Measurements from ENCODE around the gene DLK2. TPM values are rescaled to one million over a fixed set of nuclear protein-coding genes. Genes with fewer than 3 reads are reported as not detected.

DLK2 gene
- total RNA-seq, 1 experiment from 2014 or later = 0.75 TPM

DNA sequence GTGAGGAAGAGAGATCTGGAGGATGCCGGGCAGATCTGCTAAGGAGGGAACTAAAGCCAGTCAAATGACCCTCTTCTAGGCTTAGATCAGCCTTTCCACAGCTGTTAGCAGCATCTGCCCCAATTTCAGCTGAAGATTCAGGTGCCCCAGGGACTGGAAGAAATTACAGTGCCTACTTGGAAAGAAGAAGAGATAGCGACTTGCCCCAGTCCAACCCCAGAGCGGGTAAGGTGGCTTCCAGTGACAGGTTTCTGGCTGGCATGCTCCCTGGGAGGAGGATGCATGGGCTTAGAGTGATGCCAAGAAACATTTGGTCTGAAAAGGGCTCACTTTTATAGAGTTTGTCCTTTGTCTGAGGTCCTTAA is 22.6 kb upstream of the DLK2 start:
- peaks cover 25% of the 10 kb centered on the region for H3K4me1 Mint-ChIP-seq (ENCODE audit: low read depth, unreplicated experiment)
- H3K4me3 Mint-ChIP-seq (ENCODE audit: unreplicated experiment) = peak overlapping the region; percentile 97
- Histone ChIP-seq H3K9me3 (no peaks in the 10 kb centered on the region), H3K4me1 (peaks cover 17% of the 10 kb centered on the region; the same call in 1 of the 2 replicates), H3K36me3 (ENCODE audit: control insufficient read depth, insufficient read depth, low read length) (no peaks in the 10 kb centered on the region), H3K27me3 (replicated peaks; ENCODE audit: control insufficient read depth, insufficient read depth, low read length) (no peaks in the 10 kb centered on the region), H3K4me3 (ENCODE audit: low read depth, low read length) (peak overlapping the region; percentile 68)
- ChIA-PET POLR2A (interaction anchor here (0.6 to 1.1 kb wide), 8 partner anchors 15 to 494 kb away, joined by 3 to 7 read pairs (median 4); partner anchors contain the start of genes CUL9, POLR1C, PPP2R5D and YIPF3), CTCF (interaction anchor here (0.7 to 1.2 kb wide), 5 partner anchors 16 to 1708 kb away, joined by 3 to 7 read pairs (median 3); no protein-coding TSS in a partner anchor)
- no peaks in the 10 kb centered on the region for H3K9me3 Mint-ChIP-seq (ENCODE audit: unreplicated experiment)
- intact Hi-C loops (cut with micrococcal nuclease; ENCODE audit: unreplicated experiment) = no loop called here
- no peaks in the 10 kb centered on the region for H3K27me3 Mint-ChIP-seq (ENCODE audit: insufficient read depth, unreplicated experiment)
- H3K36me3 Mint-ChIP-seq (ENCODE audit: insufficient read depth, unreplicated experiment) = peaks cover 10% of the 10 kb centered on the region
- no peak for DNase-seq
- BruUV-seq (replicated peaks) = TSS peak; percentile 41
- TF ChIP-seq, protein P1, sequence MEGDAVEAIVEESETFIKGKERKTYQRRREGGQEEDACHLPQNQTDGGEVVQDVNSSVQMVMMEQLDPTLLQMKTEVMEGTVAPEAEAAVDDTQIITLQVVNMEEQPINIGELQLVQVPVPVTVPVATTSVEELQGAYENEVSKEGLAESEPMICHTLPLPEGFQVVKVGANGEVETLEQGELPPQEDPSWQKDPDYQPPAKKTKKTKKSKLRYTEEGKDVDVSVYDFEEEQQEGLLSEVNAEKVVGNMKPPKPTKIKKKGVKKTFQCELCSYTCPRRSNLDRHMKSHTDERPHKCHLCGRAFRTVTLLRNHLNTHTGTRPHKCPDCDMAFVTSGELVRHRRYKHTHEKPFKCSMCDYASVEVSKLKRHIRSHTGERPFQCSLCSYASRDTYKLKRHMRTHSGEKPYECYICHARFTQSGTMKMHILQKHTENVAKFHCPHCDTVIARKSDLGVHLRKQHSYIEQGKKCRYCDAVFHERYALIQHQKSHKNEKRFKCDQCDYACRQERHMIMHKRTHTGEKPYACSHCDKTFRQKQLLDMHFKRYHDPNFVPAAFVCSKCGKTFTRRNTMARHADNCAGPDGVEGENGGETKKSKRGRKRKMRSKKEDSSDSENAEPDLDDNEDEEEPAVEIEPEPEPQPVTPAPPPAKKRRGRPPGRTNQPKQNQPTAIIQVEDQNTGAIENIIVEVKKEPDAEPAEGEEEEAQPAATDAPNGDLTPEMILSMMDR (IDR thresholded peaks at IDR 0.05; ENCODE audit: insufficient read depth in 1 of 2, low read depth in 1 of 2, low read length in 1 of 2, severe bottlenecking in 1 of 2, unreplicated experiment in 1 of 2) = no peak
- peak overlapping the region; percentile 97 for H3K27ac Mint-ChIP-seq (ENCODE audit: unreplicated experiment)

DNA sequence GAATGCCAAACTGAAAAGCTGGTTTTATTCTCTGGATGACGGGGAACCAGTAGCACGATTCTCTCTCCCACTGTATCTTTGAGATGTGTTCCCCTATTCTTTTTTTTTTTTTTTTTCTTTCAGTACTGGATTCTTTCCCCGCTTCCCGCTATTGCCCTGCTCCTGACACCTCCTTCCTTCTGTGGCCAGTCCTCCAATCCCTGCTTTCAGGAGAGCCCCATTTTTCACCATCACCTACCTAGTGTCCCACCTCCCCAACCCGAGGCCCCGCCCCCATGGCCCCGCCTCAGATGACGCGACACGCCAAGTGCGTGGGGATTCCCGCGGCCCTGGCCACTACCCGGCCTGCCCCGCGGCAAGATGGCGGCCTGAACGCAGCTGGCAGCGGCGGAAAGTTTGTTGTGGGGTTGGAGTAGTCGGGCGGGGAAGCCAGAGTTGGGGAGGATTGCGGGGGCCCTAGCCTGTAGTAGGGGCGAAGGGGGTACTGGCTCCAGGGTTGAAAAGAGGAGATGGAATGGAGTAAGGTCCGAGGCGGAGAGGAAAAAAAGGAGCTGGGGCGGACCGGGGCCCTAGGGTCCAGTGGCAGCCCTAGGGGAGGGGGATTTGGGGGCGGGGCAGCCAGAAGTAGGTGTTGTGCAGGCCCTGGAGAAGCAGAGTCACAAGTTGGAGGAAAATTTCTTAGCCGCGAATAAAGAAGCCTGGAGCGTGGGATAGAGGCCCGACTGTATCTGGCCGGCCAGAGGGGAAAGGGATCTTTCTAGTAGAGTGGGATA is 22.1 kb upstream of the DLK2 start, which contains the start of gene TJAP1:
TSS of gene TJAP1 (plus strand) at position 336 of the 773 bp plus-strand sequence. CDS start 21,432 bp downstream, outside the sequence.
- peaks cover 10% of the 10 kb centered on the region for H3K36me3 Mint-ChIP-seq (ENCODE audit: insufficient read depth, unreplicated experiment)
- CTCF ChIA-PET = interaction anchor here (0.5 to 1.2 kb wide), 8 partner anchors 16 to 1709 kb away, joined by 3 to 12 read pairs (median 3); no protein-coding TSS in a partner anchor
- BruUV-seq (replicated peaks) = no TSS peak
- peak within 1 kb of the TSS; percentile 97 for H3K27ac Mint-ChIP-seq (ENCODE audit: unreplicated experiment)
- TF ChIP-seq, protein P1 (IDR thresholded peaks at IDR 0.05; ENCODE audit: insufficient read depth in 1 of 2, low read depth in 1 of 2, low read length in 1 of 2, severe bottlenecking in 1 of 2, unreplicated experiment in 1 of 2) = no peak
- POLR2A ChIA-PET = interaction anchor here (0.5 to 1.1 kb wide), 11 partner anchors 14 to 493 kb away, joined by 3 to 7 read pairs (median 4); partner anchors contain the start of genes CUL9, DLK2, POLR1C and PPP2R5D
- peak; percentile 93 to 96 for DNase-seq
- H3K4me3 Mint-ChIP-seq (ENCODE audit: unreplicated experiment) = peak within 1 kb of the TSS; percentile 97
- Histone ChIP-seq H3K4me1 (peaks cover 17% of the 10 kb centered on the region; the same call in 1 of the 2 replicates), H3K27me3 (replicated peaks; ENCODE audit: control insufficient read depth, insufficient read depth, low read length) (no peaks in the 10 kb centered on the region), H3K9me3 (no peaks in the 10 kb centered on the region), H3K4me3 (ENCODE audit: low read depth, low read length) (peak within 1 kb of the TSS; percentile 68), H3K36me3 (ENCODE audit: control insufficient read depth, insufficient read depth, low read length) (no peaks in the 10 kb centered on the region)
- H3K4me1 Mint-ChIP-seq (ENCODE audit: low read depth, unreplicated experiment) = peaks cover 25% of the 10 kb centered on the region
- intact Hi-C loops (cut with micrococcal nuclease; ENCODE audit: unreplicated experiment) = loop anchor here (1.0 kb wide), 1 partner anchor 41 kb away; no protein-coding TSS in a partner anchor
- no peaks in the 10 kb centered on the region for H3K27me3 Mint-ChIP-seq (ENCODE audit: insufficient read depth, unreplicated experiment)
- H3K9me3 Mint-ChIP-seq (ENCODE audit: unreplicated experiment) = no peaks in the 10 kb centered on the region

DNA sequence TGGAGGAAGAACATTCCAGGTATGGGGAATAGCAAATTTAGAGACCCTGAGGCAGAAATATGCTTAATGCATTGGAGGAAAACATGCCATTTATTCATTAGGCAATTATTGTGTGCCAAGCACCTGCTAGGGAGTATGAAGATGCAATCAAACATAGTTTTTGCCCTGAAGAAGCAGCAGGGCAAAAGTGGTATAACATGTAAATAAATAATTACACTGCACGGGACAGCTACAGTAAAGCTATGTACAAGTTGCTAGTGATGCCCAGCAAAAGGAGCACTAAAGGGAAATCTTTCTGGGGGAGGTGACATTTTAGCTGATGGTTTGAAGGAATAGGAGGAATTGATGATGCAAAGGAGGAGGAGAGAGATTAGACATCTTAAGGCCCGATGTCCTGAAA is 21.4 kb upstream of the DLK2 start:
- Mint-ChIP-seq H3K27ac (ENCODE audit: unreplicated experiment) (peak overlapping the region; percentile 97), H3K27me3 (ENCODE audit: insufficient read depth, unreplicated experiment) (no peaks in the 10 kb centered on the region), H3K4me3 (ENCODE audit: unreplicated experiment) (peak overlapping the region; percentile 97), H3K36me3 (ENCODE audit: insufficient read depth, unreplicated experiment) (peaks cover 10% of the 10 kb centered on the region), H3K4me1 (ENCODE audit: low read depth, unreplicated experiment) (peaks cover 25% of the 10 kb centered on the region), H3K9me3 (ENCODE audit: unreplicated experiment) (no peaks in the 10 kb centered on the region)
- no peak for DNase-seq
- BruUV-seq (replicated peaks) = no TSS peak
- POLR2A ChIA-PET = interaction anchor here (0.6 kb wide), 2 partner anchors 21 to 293 kb away, joined by 3 to 4 read pairs; partner anchors contain the start of genes DLK2 and VEGFA
- H3K4me1 ChIP-seq = peaks cover 10% of the 10 kb centered on the region; the same call in 1 of the 2 replicates
- no peaks in the 10 kb centered on the region for H3K27me3 ChIP-seq (replicated peaks; ENCODE audit: control insufficient read depth, insufficient read depth, low read length)
- no peaks in the 10 kb centered on the region for H3K36me3 ChIP-seq (ENCODE audit: control insufficient read depth, insufficient read depth, low read length)
- H3K4me3 ChIP-seq (ENCODE audit: low read depth, low read length) = peak overlapping the region; percentile 68
- no peaks in the 10 kb centered on the region for H3K9me3 ChIP-seq
- intact Hi-C loops (cut with micrococcal nuclease; ENCODE audit: unreplicated experiment) = loop anchor here (1.0 kb wide), 1 partner anchor 40 kb away; no protein-coding TSS in a partner anchor
- CTCF ChIA-PET = interaction anchor here (0.6 to 1.6 kb wide), 4 partner anchors 20 to 247 kb away, joined by 3 to 12 read pairs (median 4); no protein-coding TSS in a partner anchor
- TF ChIP-seq, protein P1 (IDR thresholded peaks at IDR 0.05; ENCODE audit: insufficient read depth in 1 of 2, low read depth in 1 of 2, low read length in 1 of 2, severe bottlenecking in 1 of 2, unreplicated experiment in 1 of 2) = no peak
